ENCODE measurements around the gene BEX4.

The BEX4 gene

DNA sequence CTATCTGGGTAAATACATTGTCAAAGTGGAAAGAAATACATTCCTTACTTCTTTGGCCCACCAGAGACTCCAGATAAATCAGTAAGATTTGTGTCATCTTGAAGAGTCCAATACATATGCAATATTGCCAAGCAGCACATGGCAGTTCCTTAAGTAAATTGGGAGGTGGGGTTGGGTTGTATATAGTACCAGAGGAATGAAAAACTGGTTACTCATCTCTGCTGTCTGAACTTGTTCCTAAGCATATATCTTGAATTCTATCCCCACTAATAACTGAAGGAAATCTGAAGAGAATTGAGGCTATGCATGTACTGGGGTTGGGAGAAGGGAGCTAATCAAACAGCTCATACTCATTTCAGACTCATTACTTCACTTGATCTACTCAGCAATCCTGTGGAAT lies 25.2 kb downstream of the BEX4 start:
- no peak for DNase-seq

DNA sequence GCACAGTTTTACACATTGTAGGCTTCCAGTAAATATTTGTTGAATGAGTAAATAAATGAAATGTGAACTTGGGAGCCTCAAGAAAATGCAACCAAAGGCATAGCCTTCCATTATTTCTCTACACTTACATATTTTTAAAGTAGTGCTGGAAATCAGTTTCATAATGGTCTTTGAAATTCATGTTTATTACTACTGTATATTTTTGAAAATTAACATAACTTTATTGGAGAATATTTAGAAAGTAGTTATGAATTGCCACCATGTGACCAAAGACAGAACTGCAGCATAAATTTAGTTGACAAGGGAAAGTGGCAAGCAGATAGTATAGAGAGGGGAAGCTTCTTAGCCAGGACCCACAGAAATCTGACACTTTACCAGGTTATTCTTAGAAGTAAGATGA lies 33.6 kb downstream of the BEX4 start:
- no peak for DNase-seq

DNA sequence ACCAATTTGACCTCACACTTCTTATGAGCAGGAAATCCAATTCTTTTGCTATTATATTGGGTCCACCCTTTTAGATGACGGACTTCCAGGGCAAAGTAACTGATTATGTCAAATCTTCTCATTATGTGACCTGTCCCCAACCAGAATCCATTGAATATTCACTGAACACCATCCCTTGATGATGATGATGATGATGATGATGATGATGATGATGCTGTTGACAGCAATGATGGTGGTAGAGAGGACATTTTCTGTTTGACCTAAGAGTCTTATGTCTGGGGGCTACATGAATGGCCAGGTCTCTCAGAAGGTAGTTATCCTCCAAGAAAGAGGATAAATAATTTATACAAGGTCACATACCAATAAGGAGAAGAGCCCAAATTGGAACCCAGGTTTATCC lies 34.9 kb downstream of the BEX4 start:
- no peak for DNase-seq

DNA sequence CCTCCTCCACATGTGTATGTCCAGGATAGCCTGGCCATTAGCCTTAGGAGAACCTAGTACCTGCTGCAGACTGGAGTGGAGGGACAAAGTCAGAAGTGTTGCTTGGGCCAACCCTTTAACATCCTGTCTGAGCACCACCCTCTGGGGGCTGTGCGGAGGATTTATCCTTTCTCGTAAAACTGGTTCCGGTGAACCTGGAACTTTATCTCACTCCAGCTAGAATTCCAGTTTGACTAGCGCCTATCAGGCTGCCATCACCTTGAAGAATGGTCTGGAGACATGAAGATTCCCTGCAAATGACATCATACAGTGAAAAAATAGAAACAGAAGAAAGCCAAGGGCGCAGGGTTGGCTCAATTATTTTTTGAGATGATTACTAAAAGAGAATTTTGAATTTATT lies 36.1 kb downstream of the BEX4 start:
- no peak for DNase-seq

DNA sequence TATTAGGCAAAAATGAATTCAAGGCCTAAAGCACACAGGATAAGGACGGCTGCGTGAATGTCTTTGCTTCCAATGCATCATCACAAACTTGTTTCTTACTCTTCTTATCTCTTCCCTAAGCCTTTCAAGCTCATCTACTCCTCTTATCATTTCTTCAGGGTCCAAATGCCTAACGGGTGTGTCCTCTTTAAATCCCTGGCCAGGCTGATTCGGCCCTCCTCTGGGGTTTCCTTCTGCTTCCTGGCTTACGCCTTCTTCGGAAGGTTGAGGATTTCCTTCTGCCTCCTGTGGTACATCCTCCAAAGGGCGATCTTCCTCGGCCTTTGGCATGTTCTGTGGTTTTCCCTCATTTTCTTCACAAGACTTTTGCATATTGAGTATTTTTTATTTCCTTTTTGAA lies 38.7 kb downstream of the BEX4 start:
- DNase-seq, result no peak

DNA sequence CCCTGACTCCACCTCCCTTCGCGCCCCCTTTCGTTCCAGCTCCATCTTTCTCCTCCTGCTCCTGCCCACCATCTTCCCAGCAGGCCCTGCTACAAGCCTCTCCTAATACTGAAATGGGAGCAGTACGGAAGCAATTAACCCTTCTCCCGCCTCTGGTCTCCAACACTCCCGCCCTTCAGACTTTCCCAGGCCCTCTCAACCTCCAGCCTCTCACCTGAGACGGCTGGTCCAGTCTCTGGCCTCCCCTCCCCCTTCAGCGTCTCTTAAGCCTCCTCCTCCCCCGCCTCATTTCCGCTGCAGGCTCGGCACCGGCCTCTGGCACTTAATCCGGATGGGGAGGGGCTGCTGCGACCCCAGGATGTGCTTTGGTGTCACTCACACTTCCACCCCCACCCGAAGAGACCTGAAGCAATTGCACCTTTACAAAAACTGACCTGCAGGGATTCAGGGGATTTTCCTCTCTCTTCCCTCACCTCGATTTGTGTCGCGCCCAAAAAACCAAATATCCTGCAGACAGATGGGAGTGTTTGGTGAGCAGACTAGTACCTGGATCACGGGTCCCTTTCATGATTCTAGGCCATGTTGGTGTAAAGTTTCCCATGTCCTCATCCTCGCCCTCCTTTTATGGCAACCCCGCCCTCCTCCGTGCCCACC lies 39.4 kb downstream of the BEX4 start:
- DNase-seq, result peak in 3 of 4 experiments; percentile 1 to 9 (median 3)

DNA sequence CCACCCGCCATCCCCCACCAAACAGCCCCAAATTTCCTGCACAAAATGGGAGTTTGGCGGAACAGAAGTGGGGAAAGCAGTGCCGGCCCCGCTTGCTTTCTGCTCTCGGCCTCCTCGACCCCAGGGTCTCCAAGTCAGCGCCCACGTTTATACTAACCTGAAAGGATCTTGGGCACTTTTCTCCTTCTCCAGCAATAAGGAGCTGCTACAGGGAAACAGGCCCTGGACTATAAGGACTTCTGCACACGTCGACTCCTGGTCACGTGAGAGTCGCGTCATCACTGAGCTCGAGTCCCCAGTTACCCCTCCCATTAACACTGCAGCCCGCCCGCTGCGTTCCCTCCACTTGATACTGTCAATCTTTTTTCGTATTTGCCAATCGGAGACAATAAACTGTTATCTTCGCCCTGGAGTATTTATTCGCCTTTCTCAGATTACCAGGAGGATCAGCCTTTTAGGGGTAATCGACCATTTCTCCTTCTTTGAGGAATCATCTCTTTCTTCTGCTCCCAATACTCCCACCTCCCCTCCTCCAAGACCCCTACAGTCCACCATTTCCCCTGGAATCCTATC lies 40.1 kb downstream of the BEX4 start, which contains the start of gene TCEAL8:
TCEAL8 (minus strand) TSS at position 235 of the 573 bp plus-strand sequence. CDS start 1,176 bp downstream, outside the sequence.
- peak; percentile 5 to 24 (median 14) for DNase-seq

DNA sequence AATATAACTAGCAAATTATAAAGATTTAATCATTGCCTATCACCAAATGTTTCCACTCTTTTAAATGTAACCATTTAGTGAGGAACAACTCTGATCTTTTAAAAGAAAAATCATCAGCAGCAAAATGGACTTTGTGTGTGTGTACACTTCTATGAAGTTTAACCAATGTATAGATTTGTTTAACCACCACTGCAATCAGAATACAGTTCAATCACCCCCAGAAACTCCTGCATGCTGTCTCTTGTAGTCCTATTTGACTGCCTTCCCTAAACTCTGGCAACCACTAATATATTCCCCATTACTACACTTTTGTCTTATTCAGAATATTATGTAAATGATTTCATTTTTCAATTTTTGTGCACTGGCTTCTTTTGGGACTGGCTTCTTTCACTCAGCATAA lies 41.7 kb downstream of the BEX4 start:
- DNase-seq, result no peak

DNA sequence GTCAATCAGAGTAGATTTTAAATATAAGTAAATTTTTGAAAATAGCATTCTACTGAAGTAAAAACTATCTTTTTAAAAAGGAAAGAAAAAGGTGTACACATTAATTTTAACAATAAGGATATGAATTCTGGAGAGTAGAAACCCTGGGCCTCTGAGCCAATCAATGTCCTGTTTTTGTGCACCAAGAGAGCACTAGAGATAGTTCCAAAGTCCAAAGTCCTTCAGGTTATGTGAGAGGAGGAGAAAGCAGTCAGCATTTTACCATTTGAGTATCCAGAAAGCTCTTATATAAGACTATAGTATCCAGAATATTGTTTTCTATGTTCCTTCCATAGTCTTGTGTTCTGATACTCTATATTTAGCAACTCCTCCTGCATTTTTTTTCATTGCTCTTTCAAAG lies 43.4 kb downstream of the BEX4 start:
- no peak for DNase-seq

Data from activated CD4-positive, CD25-positive, alpha-beta regulatory T cell (primary cell).